HL-60 (cell line): ENCODE measurements around the gene WDR48.

ENCODE experiments used
- SPI1 ChIP-seq: IDR thresholded peaks from 2 replicates; pipeline ENCODE4 v1.6.1; 2012; ENCODE audit warnings: low read depth, mild to moderate bottlenecking, borderline replicate concordance
- TF ChIP-seq, protein P1 (sequence below): IDR thresholded peaks from one replicate; pipeline ENCODE4 v1.5.1; 2011; ENCODE audit warnings: low read length, control low read depth, inconsistent platforms; ENCODE audit not compliant: insufficient read depth

DNA sequence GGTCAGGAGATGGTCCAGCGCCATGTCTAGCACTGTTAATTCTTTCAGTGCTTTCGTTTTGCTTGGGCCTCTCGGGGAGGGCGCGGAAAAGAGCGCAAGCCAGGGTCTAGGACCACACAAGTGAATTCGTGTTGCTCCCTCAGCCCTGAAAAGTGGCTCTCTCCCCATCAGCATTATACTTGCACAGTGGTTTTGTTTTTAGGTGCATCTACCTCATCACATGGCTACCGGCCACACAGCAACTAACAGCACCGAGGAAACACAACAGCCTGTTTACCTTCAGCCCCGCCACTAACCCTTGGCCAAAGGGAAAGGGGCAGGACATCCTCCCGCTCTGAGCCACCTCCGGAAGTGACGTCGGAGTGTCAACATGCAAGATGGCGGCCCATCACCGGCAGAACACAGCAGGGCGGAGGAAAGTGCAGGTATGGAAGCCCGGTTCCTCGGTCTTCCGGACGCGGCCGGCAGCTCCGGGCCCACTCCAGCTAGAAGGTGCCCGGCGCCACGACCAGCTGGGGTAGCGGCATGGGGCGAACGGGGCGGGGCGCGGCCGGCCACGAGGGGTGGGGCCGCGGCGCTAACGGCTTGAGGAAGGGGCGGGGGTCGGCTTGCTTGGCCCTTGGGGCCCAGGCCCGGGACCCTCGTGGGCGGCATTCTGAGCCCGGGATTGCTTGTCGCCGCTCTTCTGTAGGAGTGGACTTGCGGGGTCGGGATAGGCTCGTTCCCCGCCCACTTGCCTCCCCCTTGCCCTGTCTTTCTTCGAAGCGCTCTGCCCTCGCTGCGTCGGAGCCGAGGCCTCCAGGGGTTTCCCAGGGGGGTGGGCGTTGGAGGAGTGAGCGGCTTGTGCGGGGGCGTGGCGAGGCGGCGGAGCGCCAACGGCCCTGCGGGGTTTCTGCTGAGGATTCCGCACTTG is at the start of gene WDR48, which contains the start of gene SCN11A:
- TF ChIP-seq, protein P1, sequence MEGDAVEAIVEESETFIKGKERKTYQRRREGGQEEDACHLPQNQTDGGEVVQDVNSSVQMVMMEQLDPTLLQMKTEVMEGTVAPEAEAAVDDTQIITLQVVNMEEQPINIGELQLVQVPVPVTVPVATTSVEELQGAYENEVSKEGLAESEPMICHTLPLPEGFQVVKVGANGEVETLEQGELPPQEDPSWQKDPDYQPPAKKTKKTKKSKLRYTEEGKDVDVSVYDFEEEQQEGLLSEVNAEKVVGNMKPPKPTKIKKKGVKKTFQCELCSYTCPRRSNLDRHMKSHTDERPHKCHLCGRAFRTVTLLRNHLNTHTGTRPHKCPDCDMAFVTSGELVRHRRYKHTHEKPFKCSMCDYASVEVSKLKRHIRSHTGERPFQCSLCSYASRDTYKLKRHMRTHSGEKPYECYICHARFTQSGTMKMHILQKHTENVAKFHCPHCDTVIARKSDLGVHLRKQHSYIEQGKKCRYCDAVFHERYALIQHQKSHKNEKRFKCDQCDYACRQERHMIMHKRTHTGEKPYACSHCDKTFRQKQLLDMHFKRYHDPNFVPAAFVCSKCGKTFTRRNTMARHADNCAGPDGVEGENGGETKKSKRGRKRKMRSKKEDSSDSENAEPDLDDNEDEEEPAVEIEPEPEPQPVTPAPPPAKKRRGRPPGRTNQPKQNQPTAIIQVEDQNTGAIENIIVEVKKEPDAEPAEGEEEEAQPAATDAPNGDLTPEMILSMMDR: no peak
- TF ChIP-seq SPI1: peak; percentile 7; the same call in 1 of the 2 replicates
